ENCODE measurements around the gene SERTAD4.
"Not testable (repeated sequence)": the region's sequence is repeated elsewhere in the genome, so short reads cannot be mapped to it uniquely, and the experiment has no call there.

The SERTAD4 gene

GRCh38 chr1:210257698-210258529, 25.3 kb downstream of the SERTAD4 start:
- no peak for FAIRE-seq
- DNase-seq (ENCODE audit: insufficient read length, low spot score): no peak

- no peak for FAIRE-seq
- DNase-seq (ENCODE audit: insufficient read length, low spot score): no peak
Measured at GRCh38 chr1:210259561-210259960, 27.0 kb downstream of the SERTAD4 start.

- DNase-seq (ENCODE audit: insufficient read length, low spot score): no peak
- no peak for FAIRE-seq
Measured at GRCh38 chr1:210260096-210260495, 27.5 kb downstream of the SERTAD4 start.

GRCh38 chr1:210262167-210262896, 29.7 kb downstream of the SERTAD4 start:
- FAIRE-seq (no peak), DNase-seq (ENCODE audit: insufficient read length, low spot score) (no peak)

GRCh38 chr1:210262897-210263272, 30.3 kb downstream of the SERTAD4 start:
- DNase-seq (ENCODE audit: insufficient read length, low spot score): no peak
- FAIRE-seq: no peak

GRCh38 chr1:210263963-210264362, 31.4 kb downstream of the SERTAD4 start:
- no peak for FAIRE-seq
- DNase-seq (ENCODE audit: insufficient read length, low spot score): no peak

GRCh38 chr1:210264496-210265380, 32.1 kb downstream of the SERTAD4 start:
- FAIRE-seq: no peak
- DNase-seq (ENCODE audit: insufficient read length, low spot score): no peak

GRCh38 chr1:210265392-210265955, 32.9 kb downstream of the SERTAD4 start:
- FAIRE-seq: not testable (repeated sequence)

GRCh38 chr1:210269981-210270380, 37.4 kb downstream of the SERTAD4 start:
- no peak for FAIRE-seq

More at GRCh38 chr1:210265392-210265955, 32.9 kb downstream of the SERTAD4 start:
- DNase-seq (ENCODE audit: insufficient read length, low spot score): not testable (repeated sequence)

GRCh38 chr1:210272666-210273065, 40.1 kb downstream of the SERTAD4 start:
- no peak for FAIRE-seq
- DNase-seq (ENCODE audit: insufficient read length, low spot score): no peak

More at GRCh38 chr1:210269981-210270380, 37.4 kb downstream of the SERTAD4 start:
- no peak for DNase-seq (ENCODE audit: insufficient read length, low spot score)

GRCh38 chr1:210280221-210280620, 47.6 kb downstream of the SERTAD4 start:
- DNase-seq (ENCODE audit: insufficient read length, low spot score) (no peak), FAIRE-seq (no peak)

GRCh38 chr1:210288116-210288515, 55.5 kb downstream of the SERTAD4 start:
- no peak for FAIRE-seq
- DNase-seq (ENCODE audit: insufficient read length, low spot score): no peak

GRCh38 chr1:210289248-210289647, 56.7 kb downstream of the SERTAD4 start:
- no peak for DNase-seq (ENCODE audit: insufficient read length, low spot score)
- FAIRE-seq: no peak

- FAIRE-seq (no peak), DNase-seq (ENCODE audit: insufficient read length, low spot score) (no peak)
Measured at GRCh38 chr1:210291081-210291764, 58.6 kb downstream of the SERTAD4 start.

- DNase-seq (ENCODE audit: insufficient read length, low spot score): no peak
- no peak for FAIRE-seq
Measured at GRCh38 chr1:210291786-210292230, 59.2 kb downstream of the SERTAD4 start.

- DNase-seq (ENCODE audit: insufficient read length, low spot score) (peak; percentile 26), FAIRE-seq (no peak)
Measured at GRCh38 chr1:210292231-210292871, 59.8 kb downstream of the SERTAD4 start.

GRCh38 chr1:210293171-210293607, 60.6 kb downstream of the SERTAD4 start:
- no peak for FAIRE-seq

GRCh38 chr1:210294999-210295745, 62.6 kb downstream of the SERTAD4 start:
- FAIRE-seq: no peak
- no peak for DNase-seq (ENCODE audit: insufficient read length, low spot score)

More at GRCh38 chr1:210293171-210293607, 60.6 kb downstream of the SERTAD4 start:
- no peak for DNase-seq (ENCODE audit: insufficient read length, low spot score)

All from GM19239 (cell line).